Stimulated activated CD4-positive, alpha-beta T cell treated with anti-CD3 and anti-CD28 coated beads, TNF-alpha, amount 100 ng/mL, for 24 hours (primary cell): ENCODE results near the gene PIN1.

Experiments
- DNase-seq, 3 experiments: peaks; one replicate each; pipeline ENCODE4 v3.0.0-alpha.2; 2020; ENCODE audit warnings: low read depth in 3 of 3

The PIN1 gene

DNA sequence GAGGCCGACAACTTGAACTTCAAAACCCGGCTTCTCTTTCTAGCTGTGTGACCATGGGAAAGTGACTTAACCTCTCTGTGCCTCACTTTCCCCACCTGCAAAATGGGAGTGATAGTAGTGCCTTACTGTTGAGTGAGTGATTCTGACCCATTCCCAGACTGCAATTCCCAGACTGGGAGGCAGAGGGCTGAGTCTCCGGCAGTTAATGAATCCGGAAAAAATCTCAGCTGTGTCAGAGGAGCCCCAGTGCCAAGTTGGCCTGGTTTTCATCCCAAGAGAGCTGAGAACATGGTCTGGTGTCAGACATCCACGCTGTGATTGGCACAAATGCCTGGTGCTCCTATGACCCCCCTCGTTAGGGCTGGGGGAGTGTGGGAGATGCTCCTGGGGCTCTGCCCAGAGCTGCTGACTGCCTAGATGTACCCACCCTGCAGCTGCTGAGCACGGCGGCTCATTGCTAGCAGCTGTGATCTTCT lies 50.0 kb downstream of the PIN1 start:
- no peak for DNase-seq

DNA sequence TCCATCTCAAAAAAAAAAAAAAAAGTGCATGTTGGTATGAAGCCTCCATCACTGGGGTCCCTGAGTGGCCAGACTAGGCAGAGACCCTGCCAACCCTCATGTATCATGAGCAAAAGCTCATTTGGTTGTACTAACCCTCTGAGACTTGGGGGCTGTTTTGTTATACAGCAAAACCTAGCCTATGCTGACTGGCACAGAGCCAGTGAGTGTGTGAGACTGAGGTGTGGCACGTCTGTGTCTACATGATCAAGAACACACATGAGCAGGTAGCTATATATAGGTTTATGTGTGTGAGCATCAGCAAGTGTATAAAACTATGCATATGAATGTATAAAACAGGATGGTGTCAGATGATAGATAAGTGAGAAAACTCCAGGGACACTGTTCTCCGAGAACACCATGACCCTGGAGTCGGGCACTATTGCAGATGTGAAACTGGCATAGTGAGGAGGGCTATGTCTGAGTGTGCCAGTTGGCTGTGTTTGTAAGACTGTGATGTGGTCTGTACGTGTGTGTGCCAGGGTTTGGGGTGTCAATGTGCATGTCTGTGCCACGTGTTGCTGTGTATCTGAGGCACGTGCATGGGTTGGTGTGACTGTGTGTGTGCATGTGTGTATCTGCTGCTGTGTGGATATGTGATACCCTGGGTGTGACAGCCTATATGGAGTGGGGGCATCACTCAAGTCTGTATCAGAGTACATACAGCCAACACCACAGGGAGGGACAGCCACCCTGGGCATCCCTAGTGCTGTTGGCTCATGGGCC lies 56.7 kb downstream of the PIN1 start:
- DNase-seq = no peak
